H9 (cell line): ENCODE measurements around the gene ZNF33A. TPM values are rescaled to one million over a fixed set of nuclear protein-coding genes. Genes with fewer than 3 reads are reported as not detected.

Experiments used
- DNase-seq: peaks from one replicate; pipeline ENCODE4 v3.0.0-alpha.2; 2017
- H2AFZ ChIP-seq: one replicate; pipeline ENCODE4 v1.6.1; 2013; ENCODE audit warnings: mild to moderate bottlenecking, low read length, control low read depth, moderate library complexity
- H2AK5ac ChIP-seq: 2 replicates; pipeline ENCODE4 v1.6.1; 2013; ENCODE audit warnings: low read length, control low read depth, mixed read lengths; ENCODE audit not compliant: insufficient read length
- H2BK120ac ChIP-seq: one replicate; pipeline ENCODE4 v1.6.1; 2013; ENCODE audit warnings: low read depth, mild to moderate bottlenecking, low read length, control low read depth, inconsistent platforms; ENCODE audit not compliant: poor library complexity, severe bottlenecking
- H2BK12ac ChIP-seq: 2 replicates; pipeline ENCODE4 v1.6.1; 2013; ENCODE audit warnings: low read length, control low read depth, mixed read lengths, low read depth; ENCODE audit not compliant: insufficient read length
- H2BK15ac ChIP-seq: 2 replicates; pipeline ENCODE4 v1.6.1; 2013; ENCODE audit warnings: low read depth, low read length, control low read depth
- H2BK20ac ChIP-seq: one replicate; pipeline ENCODE4 v1.6.1; 2013; ENCODE audit warnings: low read depth, mild to moderate bottlenecking, low read length, control low read depth, inconsistent platforms; ENCODE audit not compliant: poor library complexity, severe bottlenecking
- H2BK5ac ChIP-seq: 2 replicates; pipeline ENCODE4 v1.6.1; 2013; ENCODE audit warnings: low read length, control low read depth, mixed read lengths; ENCODE audit not compliant: insufficient read length
- H3K14ac ChIP-seq: 2 replicates; pipeline ENCODE4 v1.6.1; 2013; ENCODE audit warnings: low read length, control low read depth; ENCODE audit not compliant: insufficient read depth
- H3K18ac ChIP-seq: 2 replicates; pipeline ENCODE4 v1.6.1; 2013; ENCODE audit warnings: low read depth, mild to moderate bottlenecking, mixed read lengths, low read length, control low read depth; ENCODE audit not compliant: insufficient read length
- H3K23ac ChIP-seq: 2 replicates; pipeline ENCODE4 v1.6.1; 2013; ENCODE audit warnings: low read length, control low read depth, mixed read lengths, low read depth; ENCODE audit not compliant: insufficient read length
- H3K23me2 ChIP-seq: 2 replicates; pipeline ENCODE4 v1.6.1; 2013; ENCODE audit warnings: low read depth, mild to moderate bottlenecking, mixed read lengths, low read length, control low read depth; ENCODE audit not compliant: insufficient read length, poor library complexity, severe bottlenecking
- H3K27ac ChIP-seq: 2 replicates; pipeline ENCODE4 v1.5.1; 2013; ENCODE audit warnings: low read length, control low read depth, mixed read lengths, low read depth; ENCODE audit not compliant: insufficient read length
- H3K27me3 ChIP-seq: 2 replicates; pipeline ENCODE4 v1.6.1; 2013; ENCODE audit warnings: low read length, control low read depth, inconsistent platforms; ENCODE audit not compliant: insufficient read depth
- H3K4ac ChIP-seq: 2 replicates; pipeline ENCODE4 v1.6.1; 2013; ENCODE audit warnings: low read depth, mild to moderate bottlenecking, control low read depth, inconsistent platforms, low read length, moderate library complexity
- H3K4me1 ChIP-seq: 2 replicates; pipeline ENCODE4 v1.6.1; 2013; ENCODE audit warnings: low read length, control low read depth, inconsistent platforms; ENCODE audit not compliant: insufficient read depth
- H3K4me2 ChIP-seq: 2 replicates; pipeline ENCODE4 v1.6.1; 2013; ENCODE audit warnings: low read length, control low read depth, mixed read lengths; ENCODE audit not compliant: insufficient read length, insufficient read depth
- H3K56ac ChIP-seq: 2 replicates; pipeline ENCODE4 v1.6.1; 2013; ENCODE audit warnings: low read depth, mild to moderate bottlenecking, mixed read lengths, low read length, control low read depth; ENCODE audit not compliant: insufficient read length
- H3K79me1 ChIP-seq: 2 replicates; pipeline ENCODE4 v1.6.1; 2013; ENCODE audit warnings: low read depth, mild to moderate bottlenecking, moderate library complexity, low read length, control low read depth, inconsistent platforms; ENCODE audit not compliant: insufficient read depth, poor library complexity, severe bottlenecking
- H3K79me2 ChIP-seq: 2 replicates; pipeline ENCODE4 v1.6.1; 2013; ENCODE audit warnings: low read length, control low read depth, inconsistent platforms; ENCODE audit not compliant: insufficient read depth
- H3K9ac ChIP-seq: 2 replicates; pipeline ENCODE4 v1.6.1; 2013; ENCODE audit warnings: low read length, control low read depth, mixed read lengths; ENCODE audit not compliant: insufficient read length; ENCODE audit errors: extremely low read depth
- H3K9me3 ChIP-seq: one replicate; pipeline ENCODE4 v1.6.1; 2013; ENCODE audit warnings: low read depth, low read length, inconsistent platforms; ENCODE audit not compliant: control insufficient read depth
- H3T11ph ChIP-seq: one replicate; pipeline ENCODE4 v1.6.1; 2013; ENCODE audit warnings: mild to moderate bottlenecking, low read length, control low read depth, inconsistent platforms
- H4K20me1 ChIP-seq: one replicate; pipeline ENCODE4 v1.6.1; 2013; ENCODE audit not compliant: control insufficient read depth, insufficient read length, insufficient read depth
- H4K5ac ChIP-seq: 2 replicates; pipeline ENCODE4 v1.6.1; 2013; ENCODE audit warnings: low read depth, mild to moderate bottlenecking, mixed read lengths, low read length, control low read depth; ENCODE audit not compliant: insufficient read length
- H4K8ac ChIP-seq: replicated peaks from 2 replicates; pipeline ENCODE4 v1.6.1; 2013; ENCODE audit warnings: low read length, control low read depth, mixed read lengths, low read depth; ENCODE audit not compliant: insufficient read length
- H4K91ac ChIP-seq: 2 replicates; pipeline ENCODE4 v1.6.1; 2013; ENCODE audit warnings: low read depth, mild to moderate bottlenecking, moderate library complexity, mixed read lengths, low read length, control low read depth; ENCODE audit not compliant: insufficient read length
- H3K27ac Mint-ChIP-seq, 3 experiments: 2 replicates in 2 of 3; 3 replicates in 1 of 3; pipeline ENCODE4 v1.8.0; 2020 to 2021; ENCODE audit warnings: mixed read lengths in 3 of 3, mild to moderate bottlenecking in 1 of 3, moderate library complexity in 1 of 3
- H3K27me3 Mint-ChIP-seq: 2 replicates; pipeline ENCODE4 v1.8.0; 2021; ENCODE audit warnings: low read depth, mild to moderate bottlenecking, moderate library complexity, mixed read lengths
- H3K36me3 Mint-ChIP-seq, 3 experiments: 2 replicates in 2 of 3; 3 replicates in 1 of 3; pipeline ENCODE4 v1.8.0; 2020 to 2021; ENCODE audit warnings: low read depth in 3 of 3, mixed read lengths in 3 of 3; ENCODE audit not compliant: insufficient read depth in 1 of 3
- H3K4me1 Mint-ChIP-seq, 2 experiments: 2 replicates each; pipeline ENCODE4 v1.8.0; 2020; ENCODE audit warnings: mixed read lengths in 2 of 2
- H3K4me3 Mint-ChIP-seq, 2 experiments: 2 replicates in 1 of 2; 3 replicates in 1 of 2; pipeline ENCODE4 v1.8.0; 2020 to 2021; ENCODE audit warnings: mild to moderate bottlenecking in 2 of 2, mixed read lengths in 2 of 2, moderate library complexity in 1 of 2
- H3K9me3 Mint-ChIP-seq, 2 experiments: 2 replicates in 1 of 2; 3 replicates in 1 of 2; pipeline ENCODE4 v1.8.0; 2020; ENCODE audit warnings: mild to moderate bottlenecking in 2 of 2, mixed read lengths in 2 of 2, moderate library complexity in 1 of 2
- WGBS: extraction: QIAGEN DNeasy Blood & Tissue Kit; methylation state at CpG from one replicate; pipeline ENCODE4 v1.1.7; 2013; ENCODE audit warnings: missing lambda C conversion rate, low lambda C conversion rate, mixed read lengths; ENCODE audit not compliant: insufficient read length; ENCODE audit errors: extremely low coverage; 5-methylcytosine and 5-hydroxymethylcytosine counted together
- total RNA-seq: library from RNA; stranded (reverse); gene quantifications from 2 replicates; pipeline ENCODE4 v1.2.1, GENCODE V29; 2021
- TF ChIP-seq, protein P1 (sequence below): fragments of 200-600 bp; sonication (generic); conservative IDR thresholded peaks from 3 replicates; pipeline ENCODE4 v1.8.0; 2021; ENCODE audit warnings: antibody characterized with exemption, mild to moderate bottlenecking

Gene ZNF33A
- total RNA-seq, 1 experiment from 2014 or later, result 42.7 TPM

- H3K23ac ChIP-seq, result no peak overlapping the region
Observed at GRCh38 chr10:38103756-38104155, 93.3 kb downstream of the ZNF33A start.

More at GRCh38 chr10:38103756-38104155, 93.3 kb downstream of the ZNF33A start:
- Mint-ChIP-seq H3K27ac (no peak overlapping the region), H3K27me3 (peaks cover 1% of the 10 kb centered on the region; the same call in 1 of the 2 replicates), H3K36me3 (peaks cover 83 to 92% (median 84%) of the 10 kb centered on the region in 3 experiments), H3K4me3 (no peak overlapping the region), H3K9me3 (peaks cover 91 to 93% of the 10 kb centered on the region in 2 experiments), H3K4me1 (no peaks in the 10 kb centered on the region)
- TF ChIP-seq, protein P1, sequence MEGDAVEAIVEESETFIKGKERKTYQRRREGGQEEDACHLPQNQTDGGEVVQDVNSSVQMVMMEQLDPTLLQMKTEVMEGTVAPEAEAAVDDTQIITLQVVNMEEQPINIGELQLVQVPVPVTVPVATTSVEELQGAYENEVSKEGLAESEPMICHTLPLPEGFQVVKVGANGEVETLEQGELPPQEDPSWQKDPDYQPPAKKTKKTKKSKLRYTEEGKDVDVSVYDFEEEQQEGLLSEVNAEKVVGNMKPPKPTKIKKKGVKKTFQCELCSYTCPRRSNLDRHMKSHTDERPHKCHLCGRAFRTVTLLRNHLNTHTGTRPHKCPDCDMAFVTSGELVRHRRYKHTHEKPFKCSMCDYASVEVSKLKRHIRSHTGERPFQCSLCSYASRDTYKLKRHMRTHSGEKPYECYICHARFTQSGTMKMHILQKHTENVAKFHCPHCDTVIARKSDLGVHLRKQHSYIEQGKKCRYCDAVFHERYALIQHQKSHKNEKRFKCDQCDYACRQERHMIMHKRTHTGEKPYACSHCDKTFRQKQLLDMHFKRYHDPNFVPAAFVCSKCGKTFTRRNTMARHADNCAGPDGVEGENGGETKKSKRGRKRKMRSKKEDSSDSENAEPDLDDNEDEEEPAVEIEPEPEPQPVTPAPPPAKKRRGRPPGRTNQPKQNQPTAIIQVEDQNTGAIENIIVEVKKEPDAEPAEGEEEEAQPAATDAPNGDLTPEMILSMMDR, result no peak
- no peak overlapping the region for H4K8ac ChIP-seq
- H2BK120ac ChIP-seq, result no peak overlapping the region
- H2BK12ac ChIP-seq, result no peak overlapping the region
- H3K27ac ChIP-seq, result no peak overlapping the region
- H3K23me2 ChIP-seq, result no peaks in the 10 kb centered on the region
- WGBS, result no CpG with 5 or more reads among the region's 3 CpGs
- no peak overlapping the region for H3K4me2 ChIP-seq
- peaks cover 38% of the 10 kb centered on the region for H3K9me3 ChIP-seq
- no peak overlapping the region for H4K91ac ChIP-seq
- H3T11ph ChIP-seq, result no peak overlapping the region
- H4K20me1 ChIP-seq, result no peaks in the 10 kb centered on the region
- H3K4me1 ChIP-seq, result no peaks in the 10 kb centered on the region
- H2AK5ac ChIP-seq, result no peak overlapping the region
- H2BK20ac ChIP-seq, result no peak overlapping the region
- no peak overlapping the region for H3K9ac ChIP-seq
- H3K56ac ChIP-seq, result no peak overlapping the region
- no peak for DNase-seq
- no peaks in the 10 kb centered on the region for H3K79me1 ChIP-seq
- H2BK5ac ChIP-seq, result no peak overlapping the region
- no peak overlapping the region for H3K4ac ChIP-seq
- H3K18ac ChIP-seq, result no peak overlapping the region
- H3K14ac ChIP-seq, result no peak overlapping the region
- no peaks in the 10 kb centered on the region for H3K79me2 ChIP-seq
- no peak overlapping the region for H2AFZ ChIP-seq
- no peak overlapping the region for H2BK15ac ChIP-seq
- no peaks in the 10 kb centered on the region for H3K27me3 ChIP-seq
- H4K5ac ChIP-seq, result no peak overlapping the region
